Measurements from ENCODE around the gene ANKRD6. TPM values are rescaled to one million over a fixed set of nuclear protein-coding genes. Genes with fewer than 3 reads are reported as not detected.

The ANKRD6 gene
- total RNA-seq, 1 experiment from 2014 or later = 13.9 TPM

GRCh38 chr6:89610149-89610642 is 177.2 kb downstream of the ANKRD6 start:
- ChIA-PET CTCF (interaction anchor here (0.6 to 5.5 kb wide), 12 partner anchors 14 to 298 kb away, joined by 3 to 61 read pairs (median 5); partner anchors contain the start of gene ANKRD6), POLR2A (no interaction called here)
- Mint-ChIP-seq H3K27me3 (ENCODE audit: low read depth) (no peaks in the 10 kb centered on the region), H3K36me3 (no peaks in the 10 kb centered on the region), H3K4me3 (no peak overlapping the region), H3K4me1 (0 out of 2 replicates have a peak, but pooled peaks cover 2% of the 10 kb centered on the region), H3K27ac (no peak overlapping the region), H3K9me3 (no peaks in the 10 kb centered on the region)
- TF ChIP-seq, protein P1, sequence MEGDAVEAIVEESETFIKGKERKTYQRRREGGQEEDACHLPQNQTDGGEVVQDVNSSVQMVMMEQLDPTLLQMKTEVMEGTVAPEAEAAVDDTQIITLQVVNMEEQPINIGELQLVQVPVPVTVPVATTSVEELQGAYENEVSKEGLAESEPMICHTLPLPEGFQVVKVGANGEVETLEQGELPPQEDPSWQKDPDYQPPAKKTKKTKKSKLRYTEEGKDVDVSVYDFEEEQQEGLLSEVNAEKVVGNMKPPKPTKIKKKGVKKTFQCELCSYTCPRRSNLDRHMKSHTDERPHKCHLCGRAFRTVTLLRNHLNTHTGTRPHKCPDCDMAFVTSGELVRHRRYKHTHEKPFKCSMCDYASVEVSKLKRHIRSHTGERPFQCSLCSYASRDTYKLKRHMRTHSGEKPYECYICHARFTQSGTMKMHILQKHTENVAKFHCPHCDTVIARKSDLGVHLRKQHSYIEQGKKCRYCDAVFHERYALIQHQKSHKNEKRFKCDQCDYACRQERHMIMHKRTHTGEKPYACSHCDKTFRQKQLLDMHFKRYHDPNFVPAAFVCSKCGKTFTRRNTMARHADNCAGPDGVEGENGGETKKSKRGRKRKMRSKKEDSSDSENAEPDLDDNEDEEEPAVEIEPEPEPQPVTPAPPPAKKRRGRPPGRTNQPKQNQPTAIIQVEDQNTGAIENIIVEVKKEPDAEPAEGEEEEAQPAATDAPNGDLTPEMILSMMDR (IDR thresholded peaks at IDR 0.05) = peak; percentile 83
- TF ChIP-seq GABPB1 (CRISPR knock-in tag; IDR thresholded peaks at IDR 0.05) (no peak), ZNF532 (CRISPR knock-in tag; IDR thresholded peaks at IDR 0.05; ENCODE audit: borderline replicate concordance) (no peak), TEAD4 (CRISPR knock-in tag; IDR thresholded peaks at IDR 0.05) (no peak), HMGA2 (CRISPR knock-in tag; IDR thresholded peaks at IDR 0.05) (no peak), E2F1 (CRISPR knock-in tag; IDR thresholded peaks at IDR 0.05) (no peak)
- TF ChIP-seq, protein P2, sequence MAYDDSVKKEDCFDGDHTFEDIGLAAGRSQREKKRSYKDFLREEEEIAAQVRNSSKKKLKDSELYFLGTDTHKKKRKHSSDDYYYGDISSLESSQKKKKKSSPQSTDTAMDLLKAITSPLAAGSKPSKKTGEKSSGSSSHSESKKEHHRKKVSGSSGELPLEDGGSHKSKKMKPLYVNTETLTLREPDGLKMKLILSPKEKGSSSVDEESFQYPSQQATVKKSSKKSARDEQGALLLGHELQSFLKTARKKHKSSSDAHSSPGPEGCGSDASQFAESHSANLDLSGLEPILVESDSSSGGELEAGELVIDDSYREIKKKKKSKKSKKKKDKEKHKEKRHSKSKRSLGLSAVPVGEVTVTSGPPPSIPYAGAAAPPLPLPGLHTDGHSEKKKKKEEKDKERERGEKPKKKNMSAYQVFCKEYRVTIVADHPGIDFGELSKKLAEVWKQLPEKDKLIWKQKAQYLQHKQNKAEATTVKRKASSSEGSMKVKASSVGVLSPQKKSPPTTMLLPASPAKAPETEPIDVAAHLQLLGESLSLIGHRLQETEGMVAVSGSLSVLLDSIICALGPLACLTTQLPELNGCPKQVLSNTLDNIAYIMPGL (CRISPR knock-in tag; IDR thresholded peaks at IDR 0.05) = no peak
- peak; percentile 86 for DNase-seq (ENCODE audit: low spot score)
- ATAC-seq = peak; percentile 77

- POLR2A ChIA-PET = interaction anchor here (0.7 kb wide), 1 partner anchor 471 kb away, joined by 5 read pairs; no protein-coding TSS in a partner anchor
- TF ChIP-seq ZNF423 (CRISPR knock-in tag; IDR thresholded peaks at IDR 0.05) = no peak
- no peak for TF ChIP-seq OVOL2 (CRISPR knock-in tag; IDR thresholded peaks at IDR 0.05; ENCODE audit: borderline replicate concordance)
- TF ChIP-seq, protein P3, sequence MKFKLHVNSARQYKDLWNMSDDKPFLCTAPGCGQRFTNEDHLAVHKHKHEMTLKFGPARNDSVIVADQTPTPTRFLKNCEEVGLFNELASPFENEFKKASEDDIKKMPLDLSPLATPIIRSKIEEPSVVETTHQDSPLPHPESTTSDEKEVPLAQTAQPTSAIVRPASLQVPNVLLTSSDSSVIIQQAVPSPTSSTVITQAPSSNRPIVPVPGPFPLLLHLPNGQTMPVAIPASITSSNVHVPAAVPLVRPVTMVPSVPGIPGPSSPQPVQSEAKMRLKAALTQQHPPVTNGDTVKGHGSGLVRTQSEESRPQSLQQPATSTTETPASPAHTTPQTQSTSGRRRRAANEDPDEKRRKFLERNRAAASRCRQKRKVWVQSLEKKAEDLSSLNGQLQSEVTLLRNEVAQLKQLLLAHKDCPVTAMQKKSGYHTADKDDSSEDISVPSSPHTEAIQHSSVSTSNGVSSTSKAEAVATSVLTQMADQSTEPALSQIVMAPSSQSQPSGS (CRISPR knock-in tag; IDR thresholded peaks at IDR 0.05; ENCODE audit: borderline replicate concordance, low read depth) = no peak
- TF ChIP-seq ZNF512 (CRISPR knock-in tag; IDR thresholded peaks at IDR 0.05; ENCODE audit: borderline replicate concordance) = no peak
- no peak for TF ChIP-seq RORB (CRISPR knock-in tag; IDR thresholded peaks at IDR 0.05)
- TF ChIP-seq MYBL2 (CRISPR knock-in tag; IDR thresholded peaks at IDR 0.05) = no peak
- TF ChIP-seq KAT7 (CRISPR knock-in tag; IDR thresholded peaks at IDR 0.05; ENCODE audit: borderline replicate concordance) = no peak
- TF ChIP-seq ZNF671 (CRISPR knock-in tag; IDR thresholded peaks at IDR 0.05) = no peak
- TF ChIP-seq NFE2L1 (CRISPR knock-in tag; IDR thresholded peaks at IDR 0.05) = no peak
- TF ChIP-seq JAZF1 (CRISPR knock-in tag; IDR thresholded peaks at IDR 0.05) = no peak
- TF ChIP-seq ZNF121 (CRISPR knock-in tag; IDR thresholded peaks at IDR 0.05) = no peak
- no peak for TF ChIP-seq TCF7 (CRISPR knock-in tag; IDR thresholded peaks at IDR 0.05; ENCODE audit: low read depth)
- TF ChIP-seq ESRRA (CRISPR knock-in tag; IDR thresholded peaks at IDR 0.05; ENCODE audit: borderline replicate concordance) = no peak
- TF ChIP-seq ETV6 (CRISPR knock-in tag; IDR thresholded peaks at IDR 0.05) = no peak
- no peak for TF ChIP-seq NR2C2 (CRISPR knock-in tag; IDR thresholded peaks at IDR 0.05)
- TF ChIP-seq ZNF232 (CRISPR knock-in tag; IDR thresholded peaks at IDR 0.05) = no peak
- no peak for TF ChIP-seq IRF2 (CRISPR knock-in tag; IDR thresholded peaks at IDR 0.05; ENCODE audit: borderline replicate concordance, low read depth)
- TF ChIP-seq ZNF396 (CRISPR knock-in tag; IDR thresholded peaks at IDR 0.05; ENCODE audit: borderline replicate concordance) = no peak
- CTCF ChIA-PET = interaction anchor here (0.6 to 5.5 kb wide), 15 partner anchors 9 to 429 kb away, joined by 3 to 61 read pairs (median 4); partner anchors contain the start of genes ANKRD6 and LYRM2
- ATAC-seq = no peak
- DNase-seq (ENCODE audit: low spot score) = no peak
- Mint-ChIP-seq H3K9me3 (no peaks in the 10 kb centered on the region), H3K4me3 (no peak overlapping the region), H3K27ac (no peak overlapping the region), H3K27me3 (ENCODE audit: low read depth) (no peaks in the 10 kb centered on the region), H3K36me3 (no peaks in the 10 kb centered on the region), H3K4me1 (0 out of 2 replicates have a peak, but pooled peaks cover 2% of the 10 kb centered on the region)
Measured at GRCh38 chr6:89611666-89612065, 178.7 kb downstream of the ANKRD6 start.
